NT2/D1 (cell line): ENCODE results near the gene PCDHGB3.

ENCODE experiments used
- YY1 ChIP-seq: IDR thresholded peaks from 2 replicates; pipeline ENCODE4 v1.6.1; 2011; ENCODE audit not compliant: insufficient read length, insufficient read depth
- ZNF274 ChIP-seq: IDR thresholded peaks from 2 replicates; pipeline ENCODE4 v1.6.1; 2011; ENCODE audit warnings: mild to moderate bottlenecking, low read depth, low read length

GRCh38 chr5:141383345-141383744 is 13.3 kb downstream of the PCDHGB3 start:
- TF ChIP-seq ZNF274 = no peak
- no peak for TF ChIP-seq YY1
